HEK293 (cell line): ENCODE measurements around the gene NEK7.

Source experiments
- KLF16 ChIP-seq: fragments of 450-650 bp; formaldehyde crosslinking; IDR thresholded peaks from 2 replicates; pipeline ENCODE4 v1.5.1; 2017; ENCODE audit warnings: missing biosample characterization, missing genetic modification characterization
- YY1 ChIP-seq: fragments of 450-650 bp; formaldehyde crosslinking; IDR thresholded peaks from 2 replicates; pipeline ENCODE4 v1.5.1; 2018; ENCODE audit warnings: missing biosample characterization, missing genetic modification characterization
- ZBTB8A ChIP-seq: fragments of 450-650 bp; formaldehyde crosslinking; IDR thresholded peaks from 2 replicates; pipeline ENCODE4 v1.5.1; 2016; ENCODE audit warnings: missing biosample characterization, missing genetic modification characterization
- ZNF211 ChIP-seq: fragments of 450-650 bp; formaldehyde crosslinking; IDR thresholded peaks from 2 replicates; pipeline ENCODE4 v1.5.1; 2016; ENCODE audit warnings: low read depth, missing biosample characterization, missing genetic modification characterization
- ZNF221 ChIP-seq: fragments of 450-650 bp; formaldehyde crosslinking; IDR thresholded peaks from 2 replicates; pipeline ENCODE4 v1.5.1; 2017; ENCODE audit warnings: missing biosample characterization, missing genetic modification characterization, borderline replicate concordance
- ZNF426 ChIP-seq: fragments of 450-650 bp; formaldehyde crosslinking; IDR thresholded peaks from 2 replicates; pipeline ENCODE4 v1.5.1; 2017; ENCODE audit warnings: missing biosample characterization, missing genetic modification characterization, mild to moderate bottlenecking, inconsistent platforms, moderate library complexity
- ZNF514 ChIP-seq: fragments of 450-650 bp; formaldehyde crosslinking; IDR thresholded peaks from 2 replicates; pipeline ENCODE4 v1.5.1; 2016; ENCODE audit warnings: missing biosample characterization, missing genetic modification characterization
- ZNF624 ChIP-seq: fragments of 450-650 bp; formaldehyde crosslinking; IDR thresholded peaks from 2 replicates; pipeline ENCODE4 v1.5.1; 2017; ENCODE audit warnings: missing biosample characterization, missing genetic modification characterization
- ZNF791 ChIP-seq: fragments of 450-650 bp; formaldehyde crosslinking; IDR thresholded peaks from 2 replicates; pipeline ENCODE4 v1.5.1; 2016; ENCODE audit warnings: missing biosample characterization, missing genetic modification characterization
- TF ChIP-seq, protein P1 (sequence below): fragments of 450-650 bp; formaldehyde crosslinking; optimal IDR thresholded peaks from 2 replicates; pipeline ENCODE3; 2016; ENCODE audit warnings: missing biosample characterization, mild to moderate bottlenecking, missing genetic modification characterization
- TF ChIP-seq, protein P2 (sequence below): fragments of 450-650 bp; formaldehyde crosslinking; IDR thresholded peaks from 2 replicates; pipeline ENCODE4 v1.5.1; 2016; ENCODE audit warnings: missing biosample characterization, missing genetic modification characterization

DNA sequence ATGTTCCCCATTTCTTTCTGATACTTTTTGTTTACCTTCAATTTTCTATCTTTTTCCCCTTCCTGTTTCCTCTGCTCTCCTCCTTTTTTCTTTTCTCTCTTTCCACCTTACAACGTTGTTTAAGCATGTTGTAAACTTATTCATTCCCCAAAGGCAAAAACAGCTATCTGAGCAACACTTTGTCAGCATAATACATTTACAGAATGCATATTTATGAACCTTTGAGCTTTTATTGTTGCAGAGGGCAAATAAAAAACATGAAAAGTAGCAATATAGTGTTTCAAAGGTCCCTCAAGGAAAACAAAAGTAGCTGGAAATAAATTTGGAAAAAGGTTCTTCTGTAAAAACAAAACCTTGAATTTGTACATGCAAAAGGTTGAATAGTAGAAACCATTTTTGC, 214.2 kb downstream of the NEK7 start:
- TF ChIP-seq, protein P1, sequence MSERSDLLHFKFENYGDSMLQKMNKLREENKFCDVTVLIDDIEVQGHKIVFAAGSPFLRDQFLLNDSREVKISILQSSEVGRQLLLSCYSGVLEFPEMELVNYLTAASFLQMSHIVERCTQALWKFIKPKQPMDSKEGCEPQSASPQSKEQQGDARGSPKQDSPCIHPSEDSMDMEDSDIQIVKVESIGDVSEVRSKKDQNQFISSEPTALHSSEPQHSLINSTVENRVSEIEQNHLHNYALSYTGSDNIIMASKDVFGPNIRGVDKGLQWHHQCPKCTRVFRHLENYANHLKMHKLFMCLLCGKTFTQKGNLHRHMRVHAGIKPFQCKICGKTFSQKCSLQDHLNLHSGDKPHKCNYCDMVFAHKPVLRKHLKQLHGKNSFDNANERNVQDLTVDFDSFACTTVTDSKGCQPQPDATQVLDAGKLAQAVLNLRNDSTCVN (tag by site-specific recombination) = no peak
- TF ChIP-seq YY1 (tag by site-specific recombination) (no peak), ZNF221 (tag by site-specific recombination) (no peak), ZNF514 (tag by site-specific recombination) (no peak), KLF16 (tag by site-specific recombination) (no peak), ZNF426 (no peak), ZNF624 (no peak), ZBTB8A (no peak), ZNF791 (no peak), ZNF211 (no peak)
- TF ChIP-seq, protein P2, sequence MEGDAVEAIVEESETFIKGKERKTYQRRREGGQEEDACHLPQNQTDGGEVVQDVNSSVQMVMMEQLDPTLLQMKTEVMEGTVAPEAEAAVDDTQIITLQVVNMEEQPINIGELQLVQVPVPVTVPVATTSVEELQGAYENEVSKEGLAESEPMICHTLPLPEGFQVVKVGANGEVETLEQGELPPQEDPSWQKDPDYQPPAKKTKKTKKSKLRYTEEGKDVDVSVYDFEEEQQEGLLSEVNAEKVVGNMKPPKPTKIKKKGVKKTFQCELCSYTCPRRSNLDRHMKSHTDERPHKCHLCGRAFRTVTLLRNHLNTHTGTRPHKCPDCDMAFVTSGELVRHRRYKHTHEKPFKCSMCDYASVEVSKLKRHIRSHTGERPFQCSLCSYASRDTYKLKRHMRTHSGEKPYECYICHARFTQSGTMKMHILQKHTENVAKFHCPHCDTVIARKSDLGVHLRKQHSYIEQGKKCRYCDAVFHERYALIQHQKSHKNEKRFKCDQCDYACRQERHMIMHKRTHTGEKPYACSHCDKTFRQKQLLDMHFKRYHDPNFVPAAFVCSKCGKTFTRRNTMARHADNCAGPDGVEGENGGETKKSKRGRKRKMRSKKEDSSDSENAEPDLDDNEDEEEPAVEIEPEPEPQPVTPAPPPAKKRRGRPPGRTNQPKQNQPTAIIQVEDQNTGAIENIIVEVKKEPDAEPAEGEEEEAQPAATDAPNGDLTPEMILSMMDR (tag by site-specific recombination) = no peak
